HG02798 (cell line): ENCODE results near the gene ENTPD3.

Experiments used
- ATAC-seq: cut with Tn5 transposase; IDR thresholded peaks from one replicate; pipeline ENCODE4 v1.9.1; 2021; ENCODE audit warnings: mild to moderate bottlenecking; ENCODE audit not compliant: unreplicated experiment, poor library complexity

ENTPD3 gene

GRCh38 chr3:40387001-40387894, at the start of gene ENTPD3:
TSS of gene ENTPD3 (plus strand) at chr3:40387184. CDS start at chr3:40388058, 874 bp downstream.
- peak; percentile 42 for ATAC-seq

- ATAC-seq: no peak
These were observed 47.1 kb upstream of the ENTPD3 start for GRCh38 chr3:40339871-40340270.

- no peak for ATAC-seq
These were observed 46.3 kb upstream of the ENTPD3 start for GRCh38 chr3:40340541-40341170.

GRCh38 chr3:40341671-40342070, 45.3 kb upstream of the ENTPD3 start:
- no peak for ATAC-seq

GRCh38 chr3:40350529-40350928, 36.5 kb upstream of the ENTPD3 start:
- ATAC-seq: no peak

GRCh38 chr3:40355410-40355809, 31.6 kb upstream of the ENTPD3 start:
- no peak for ATAC-seq

- ATAC-seq: no peak
These were observed 28.5 kb upstream of the ENTPD3 start for GRCh38 chr3:40358454-40358853.

- no peak for ATAC-seq
These were observed 23.3 kb upstream of the ENTPD3 start for GRCh38 chr3:40363674-40364073.

- no peak for ATAC-seq
These were observed 20.5 kb upstream of the ENTPD3 start for GRCh38 chr3:40366203-40367162.

GRCh38 chr3:40369716-40370115, 17.3 kb upstream of the ENTPD3 start:
- ATAC-seq: no peak

- ATAC-seq: no peak
These were observed 9.2 kb upstream of the ENTPD3 start for GRCh38 chr3:40377822-40378221.

GRCh38 chr3:40379674-40380306, 7.2 kb upstream of the ENTPD3 start:
- no peak for ATAC-seq

- no peak for ATAC-seq
These were observed 4.9 kb upstream of the ENTPD3 start for GRCh38 chr3:40381904-40382616.

GRCh38 chr3:40382617-40382979, 4.4 kb upstream of the ENTPD3 start:
- no peak for ATAC-seq

- no peak for ATAC-seq
These were observed 771 bp upstream of the ENTPD3 start for GRCh38 chr3:40386213-40386612.

GRCh38 chr3:40387895-40388254, 891 bp downstream of the ENTPD3 start:
- ATAC-seq: no peak

GRCh38 chr3:40396406-40396805, 9.4 kb downstream of the ENTPD3 start:
- ATAC-seq: no peak

- ATAC-seq: no peak
These were observed 10.1 kb downstream of the ENTPD3 start for GRCh38 chr3:40397129-40397528.

GRCh38 chr3:40397912-40398311, 10.9 kb downstream of the ENTPD3 start:
- no peak for ATAC-seq

- ATAC-seq: no peak
These were observed 11.4 kb downstream of the ENTPD3 start for GRCh38 chr3:40398346-40398745.
